HEK293 (cell line): ENCODE results near the gene SNRPD2.

ENCODE experiments used
- FEZF1 ChIP-seq: fragments of 450-650 bp; formaldehyde crosslinking; IDR thresholded peaks from 2 replicates; pipeline ENCODE4 v1.5.1; 2016; ENCODE audit warnings: missing biosample characterization, missing genetic modification characterization
- HIC1 ChIP-seq: fragments of 450-650 bp; formaldehyde crosslinking; IDR thresholded peaks from 2 replicates; pipeline ENCODE4 v1.5.1; 2016; ENCODE audit warnings: missing biosample characterization, missing genetic modification characterization
- KLF16 ChIP-seq: fragments of 450-650 bp; formaldehyde crosslinking; IDR thresholded peaks from 2 replicates; pipeline ENCODE4 v1.5.1; 2017; ENCODE audit warnings: missing biosample characterization, missing genetic modification characterization
- PRDM10 ChIP-seq: fragments of 450-650 bp; formaldehyde crosslinking; IDR thresholded peaks from 2 replicates; pipeline ENCODE4 v1.5.1; 2016; ENCODE audit warnings: missing biosample characterization, missing genetic modification characterization
- SP2 ChIP-seq: fragments of 450-650 bp; formaldehyde crosslinking; IDR thresholded peaks from 2 replicates; pipeline ENCODE4 v1.5.1; 2016; ENCODE audit warnings: missing biosample characterization, missing genetic modification characterization
- ZNF112 ChIP-seq: fragments of 450-650 bp; formaldehyde crosslinking; IDR thresholded peaks from 2 replicates; pipeline ENCODE4 v1.5.0; 2017; ENCODE audit warnings: missing biosample characterization, missing genetic modification characterization
- ZNF138 ChIP-seq: fragments of 450-650 bp; formaldehyde crosslinking; IDR thresholded peaks from 2 replicates; pipeline ENCODE4 v1.5.1; 2016; ENCODE audit warnings: missing biosample characterization, missing genetic modification characterization, borderline replicate concordance
- ZNF146 ChIP-seq: fragments of 450-650 bp; formaldehyde crosslinking; IDR thresholded peaks from 2 replicates; pipeline ENCODE4 v1.5.1; 2016; ENCODE audit warnings: missing biosample characterization, missing genetic modification characterization
- ZNF16 ChIP-seq: fragments of 450-650 bp; formaldehyde crosslinking; IDR thresholded peaks from 2 replicates; pipeline ENCODE4 v1.5.1; 2016; ENCODE audit warnings: low read depth, missing biosample characterization, missing genetic modification characterization
- ZNF266 ChIP-seq: fragments of 450-650 bp; formaldehyde crosslinking; IDR thresholded peaks from 2 replicates; pipeline ENCODE4 v1.5.1; 2016; ENCODE audit warnings: missing biosample characterization, missing genetic modification characterization, low read depth
- ZNF280D ChIP-seq: fragments of 450-650 bp; formaldehyde crosslinking; IDR thresholded peaks from 2 replicates; pipeline ENCODE4 v1.5.1; 2016; ENCODE audit warnings: missing biosample characterization, missing genetic modification characterization
- ZNF37A ChIP-seq: fragments of 450-650 bp; IDR thresholded peaks from 2 replicates; pipeline ENCODE4 v1.5.1; 2018; ENCODE audit warnings: missing biosample characterization, missing genetic modification characterization
- ZNF558 ChIP-seq: fragments of 450-650 bp; formaldehyde crosslinking; IDR thresholded peaks from 2 replicates; pipeline ENCODE4 v1.5.1; 2016; ENCODE audit warnings: missing biosample characterization, missing genetic modification characterization
- ZNF624 ChIP-seq: fragments of 450-650 bp; formaldehyde crosslinking; IDR thresholded peaks from 2 replicates; pipeline ENCODE4 v1.5.1; 2017; ENCODE audit warnings: missing biosample characterization, missing genetic modification characterization
- TF ChIP-seq, protein P1 (sequence below): fragments of 450-650 bp; formaldehyde crosslinking; IDR thresholded peaks from 2 replicates; pipeline ENCODE4 v1.5.1; 2016; ENCODE audit warnings: missing biosample characterization, missing genetic modification characterization
- TF ChIP-seq, protein P2 (sequence below): fragments of 450-650 bp; formaldehyde crosslinking; IDR thresholded peaks from 2 replicates; pipeline ENCODE4 v1.5.1; 2016; ENCODE audit warnings: missing biosample characterization, missing genetic modification characterization

Gene SNRPD2

DNA sequence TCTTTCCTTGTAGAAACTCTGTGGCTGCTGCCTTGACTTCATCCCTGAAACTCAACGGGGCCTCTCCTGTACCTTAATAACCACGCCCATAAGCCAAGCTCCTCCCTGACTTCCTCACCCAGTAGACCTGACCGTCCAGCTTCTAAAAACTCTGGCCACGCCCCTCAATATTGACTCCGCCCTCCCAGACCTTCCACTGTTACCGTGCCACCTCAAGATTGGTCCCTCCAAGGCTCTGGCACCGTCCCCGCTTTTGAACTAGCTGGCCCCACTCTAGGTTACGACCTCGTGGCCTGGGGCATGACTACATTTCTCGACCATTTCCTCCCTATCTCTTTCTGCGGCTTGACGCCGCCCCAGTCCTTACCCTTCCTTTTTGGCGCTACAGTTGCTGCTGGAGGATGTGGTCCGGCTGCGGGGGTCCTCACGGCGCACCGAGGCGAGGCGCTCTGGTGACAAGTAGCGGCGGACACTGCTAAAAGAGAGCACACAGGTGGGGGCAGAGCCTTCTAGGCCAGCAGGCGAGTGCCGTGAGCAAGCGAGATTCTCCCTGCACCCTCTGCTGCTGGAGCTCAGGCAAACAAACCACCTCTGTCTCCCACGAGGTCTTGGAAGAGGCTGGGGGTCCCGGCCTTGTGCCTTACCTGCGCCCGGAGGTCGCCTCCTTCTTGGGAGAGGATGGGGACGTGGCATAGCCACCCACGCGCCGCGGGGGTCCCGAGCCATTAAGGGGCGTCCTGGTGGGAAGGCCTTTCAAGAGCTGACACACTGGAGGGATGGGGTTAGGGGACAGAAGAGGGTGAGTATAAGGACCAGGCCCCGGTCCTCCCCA is 50.3 kb downstream of the SNRPD2 start (continued):
- TF ChIP-seq, protein P1, sequence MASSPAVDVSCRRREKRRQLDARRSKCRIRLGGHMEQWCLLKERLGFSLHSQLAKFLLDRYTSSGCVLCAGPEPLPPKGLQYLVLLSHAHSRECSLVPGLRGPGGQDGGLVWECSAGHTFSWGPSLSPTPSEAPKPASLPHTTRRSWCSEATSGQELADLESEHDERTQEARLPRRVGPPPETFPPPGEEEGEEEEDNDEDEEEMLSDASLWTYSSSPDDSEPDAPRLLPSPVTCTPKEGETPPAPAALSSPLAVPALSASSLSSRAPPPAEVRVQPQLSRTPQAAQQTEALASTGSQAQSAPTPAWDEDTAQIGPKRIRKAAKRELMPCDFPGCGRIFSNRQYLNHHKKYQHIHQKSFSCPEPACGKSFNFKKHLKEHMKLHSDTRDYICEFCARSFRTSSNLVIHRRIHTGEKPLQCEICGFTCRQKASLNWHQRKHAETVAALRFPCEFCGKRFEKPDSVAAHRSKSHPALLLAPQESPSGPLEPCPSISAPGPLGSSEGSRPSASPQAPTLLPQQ (tag by site-specific recombination): peak; percentile 99
- TF ChIP-seq ZNF16 (tag by site-specific recombination): no peak
- no peak for TF ChIP-seq ZNF266 (tag by site-specific recombination)
- TF ChIP-seq, protein P2, sequence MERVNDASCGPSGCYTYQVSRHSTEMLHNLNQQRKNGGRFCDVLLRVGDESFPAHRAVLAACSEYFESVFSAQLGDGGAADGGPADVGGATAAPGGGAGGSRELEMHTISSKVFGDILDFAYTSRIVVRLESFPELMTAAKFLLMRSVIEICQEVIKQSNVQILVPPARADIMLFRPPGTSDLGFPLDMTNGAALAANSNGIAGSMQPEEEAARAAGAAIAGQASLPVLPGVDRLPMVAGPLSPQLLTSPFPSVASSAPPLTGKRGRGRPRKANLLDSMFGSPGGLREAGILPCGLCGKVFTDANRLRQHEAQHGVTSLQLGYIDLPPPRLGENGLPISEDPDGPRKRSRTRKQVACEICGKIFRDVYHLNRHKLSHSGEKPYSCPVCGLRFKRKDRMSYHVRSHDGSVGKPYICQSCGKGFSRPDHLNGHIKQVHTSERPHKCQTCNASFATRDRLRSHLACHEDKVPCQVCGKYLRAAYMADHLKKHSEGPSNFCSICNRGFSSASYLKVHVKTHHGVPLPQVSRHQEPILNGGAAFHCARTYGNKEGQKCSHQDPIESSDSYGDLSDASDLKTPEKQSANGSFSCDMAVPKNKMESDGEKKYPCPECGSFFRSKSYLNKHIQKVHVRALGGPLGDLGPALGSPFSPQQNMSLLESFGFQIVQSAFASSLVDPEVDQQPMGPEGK: peak; percentile 56
- no peak for TF ChIP-seq ZNF624
- TF ChIP-seq ZNF558 (tag by site-specific recombination): no peak
- peak; percentile 54 for TF ChIP-seq KLF16 (tag by site-specific recombination)
- TF ChIP-seq ZNF112 (tag by site-specific recombination): no peak
- TF ChIP-seq ZNF280D (tag by site-specific recombination): no peak
- TF ChIP-seq ZNF37A (tag by site-specific recombination): no peak
- no peak for TF ChIP-seq ZNF138 (tag by site-specific recombination)
- TF ChIP-seq ZNF146 (tag by site-specific recombination): no peak
- no peak for TF ChIP-seq FEZF1 (tag by site-specific recombination)
- no peak for TF ChIP-seq HIC1 (tag by site-specific recombination)
- peak; percentile 51; the same call in 1 of the 2 replicates for TF ChIP-seq SP2 (tag by site-specific recombination)
- TF ChIP-seq PRDM10 (tag by site-specific recombination): peak; percentile 77
